ENCODE results near the gene ST6GALNAC1.
A peak's percentile ranks its signal among the peaks of the same experiment; 100 is the strongest.

Gene ST6GALNAC1

DNA sequence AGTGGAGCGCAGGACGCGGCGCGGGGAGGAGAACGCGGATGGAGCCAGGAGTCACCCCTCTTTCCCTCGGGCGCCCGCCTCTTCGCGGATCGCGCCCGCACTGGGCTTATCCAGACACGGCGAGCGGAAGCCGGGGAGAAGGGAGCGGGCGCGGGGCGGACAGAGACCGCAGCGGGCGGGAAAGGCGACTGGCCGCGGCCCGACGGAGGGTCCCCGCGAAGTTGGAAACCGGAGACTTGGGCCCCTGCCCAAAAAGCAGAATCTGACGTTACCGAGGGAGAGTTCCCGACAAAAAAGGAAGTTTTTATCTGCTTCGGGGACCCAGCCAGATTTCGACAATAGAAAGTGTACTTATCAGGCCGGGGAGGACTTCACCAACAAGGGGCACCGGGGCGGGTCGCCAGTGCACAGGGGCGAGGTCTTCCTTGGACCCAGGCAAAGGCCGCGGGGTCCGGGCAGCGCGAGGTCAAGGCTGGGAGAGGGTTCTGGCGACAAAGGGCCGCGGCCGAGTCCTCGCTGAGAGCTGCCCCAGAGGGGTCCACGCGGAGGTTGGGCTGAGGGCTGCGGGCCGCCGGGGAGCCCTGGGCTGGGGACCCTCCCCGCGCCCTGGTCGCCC lies 58.4 kb downstream of the ST6GALNAC1 start:
- Mint-ChIP-seq H3K27me3 (ENCODE audit: low read depth) (peaks cover 77% of the 10 kb centered on the region), H3K9me3 (peaks cover 5% of the 10 kb centered on the region), H3K4me3 (peak overlapping the region; percentile 74 to 81 (median 74)), H3K27ac (no peak overlapping the region), H3K36me3 (ENCODE audit: low read depth) (no peaks in the 10 kb centered on the region), H3K4me1 (peaks cover 17% of the 10 kb centered on the region)
- TF ChIP-seq, protein P1, sequence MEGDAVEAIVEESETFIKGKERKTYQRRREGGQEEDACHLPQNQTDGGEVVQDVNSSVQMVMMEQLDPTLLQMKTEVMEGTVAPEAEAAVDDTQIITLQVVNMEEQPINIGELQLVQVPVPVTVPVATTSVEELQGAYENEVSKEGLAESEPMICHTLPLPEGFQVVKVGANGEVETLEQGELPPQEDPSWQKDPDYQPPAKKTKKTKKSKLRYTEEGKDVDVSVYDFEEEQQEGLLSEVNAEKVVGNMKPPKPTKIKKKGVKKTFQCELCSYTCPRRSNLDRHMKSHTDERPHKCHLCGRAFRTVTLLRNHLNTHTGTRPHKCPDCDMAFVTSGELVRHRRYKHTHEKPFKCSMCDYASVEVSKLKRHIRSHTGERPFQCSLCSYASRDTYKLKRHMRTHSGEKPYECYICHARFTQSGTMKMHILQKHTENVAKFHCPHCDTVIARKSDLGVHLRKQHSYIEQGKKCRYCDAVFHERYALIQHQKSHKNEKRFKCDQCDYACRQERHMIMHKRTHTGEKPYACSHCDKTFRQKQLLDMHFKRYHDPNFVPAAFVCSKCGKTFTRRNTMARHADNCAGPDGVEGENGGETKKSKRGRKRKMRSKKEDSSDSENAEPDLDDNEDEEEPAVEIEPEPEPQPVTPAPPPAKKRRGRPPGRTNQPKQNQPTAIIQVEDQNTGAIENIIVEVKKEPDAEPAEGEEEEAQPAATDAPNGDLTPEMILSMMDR (IDR thresholded peaks at IDR 0.05; ENCODE audit: unreplicated experiment in 3 of 3): no peak

DNA sequence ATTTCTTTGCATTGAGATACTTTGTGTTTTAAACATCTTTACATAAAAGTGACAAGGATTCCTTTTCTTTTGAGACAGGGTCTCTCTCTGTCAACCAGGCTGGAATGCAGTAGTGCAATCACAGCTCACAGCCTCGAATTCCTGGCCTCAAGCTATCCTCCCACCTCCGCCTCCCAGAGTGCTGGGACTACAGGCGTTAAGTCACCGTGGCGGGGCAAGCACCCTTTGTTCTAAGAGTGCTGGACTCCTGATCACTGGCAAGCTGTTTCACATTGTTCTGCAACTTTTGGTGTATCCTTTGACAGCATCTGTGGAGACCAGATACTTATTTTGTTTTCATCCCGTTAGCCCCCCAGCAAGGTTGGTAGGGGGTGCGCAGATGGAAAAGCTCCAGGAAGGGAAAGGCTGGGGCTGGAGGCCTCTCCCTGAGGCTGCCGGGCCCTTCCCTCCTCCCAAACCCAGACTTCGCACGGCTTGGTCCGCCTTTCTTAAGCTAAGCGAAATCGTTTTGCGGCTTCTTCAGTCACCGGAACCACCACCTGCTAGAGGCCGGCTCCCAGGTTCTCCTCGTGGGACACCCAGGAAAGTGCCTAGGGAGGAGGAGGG lies 59.0 kb downstream of the ST6GALNAC1 start:
- Mint-ChIP-seq H3K9me3 (peaks cover 3% of the 10 kb centered on the region), H3K4me1 (peaks cover 13% of the 10 kb centered on the region), H3K4me3 (peak overlapping the region; percentile 74 to 81 (median 74)), H3K36me3 (ENCODE audit: low read depth) (no peaks in the 10 kb centered on the region), H3K27me3 (ENCODE audit: low read depth) (peaks cover 72% of the 10 kb centered on the region), H3K27ac (no peak overlapping the region)
- TF ChIP-seq, protein P1 (IDR thresholded peaks at IDR 0.05; ENCODE audit: unreplicated experiment in 3 of 3): no peak

DNA sequence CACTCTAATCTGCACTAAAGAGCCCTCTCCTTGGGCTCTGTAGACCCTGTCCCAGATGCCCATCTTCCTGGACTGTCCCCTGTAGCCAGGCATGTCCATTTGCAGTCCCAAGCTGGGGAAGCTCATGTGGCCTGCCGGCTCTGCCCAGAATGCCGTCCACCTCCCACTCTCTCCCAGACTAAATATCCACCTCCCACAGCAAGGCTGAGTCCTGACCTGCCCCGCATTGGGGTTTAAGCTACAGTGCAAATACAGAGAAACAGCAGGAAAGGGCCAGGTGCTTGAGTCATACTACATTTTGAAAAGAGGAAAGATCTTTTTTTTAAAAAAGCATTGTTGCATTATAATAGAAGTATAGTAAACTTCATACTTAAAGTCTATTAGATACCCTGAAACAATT lies 60.9 kb downstream of the ST6GALNAC1 start:
- no peaks in the 10 kb centered on the region for H3K36me3 Mint-ChIP-seq (ENCODE audit: low read depth)
- H3K27me3 Mint-ChIP-seq (ENCODE audit: low read depth): peaks cover 55% of the 10 kb centered on the region
- peak overlapping the region; percentile 2 to 31 (median 25) for H3K4me3 Mint-ChIP-seq
- peaks cover 6% of the 10 kb centered on the region for H3K4me1 Mint-ChIP-seq
- no peaks in the 10 kb centered on the region for H3K9me3 Mint-ChIP-seq
- TF ChIP-seq, protein P1 (IDR thresholded peaks at IDR 0.05; ENCODE audit: unreplicated experiment in 3 of 3): no peak
- H3K27ac Mint-ChIP-seq: peak overlapping the region in 2 of 3 experiments; percentile 1 to 62

DNA sequence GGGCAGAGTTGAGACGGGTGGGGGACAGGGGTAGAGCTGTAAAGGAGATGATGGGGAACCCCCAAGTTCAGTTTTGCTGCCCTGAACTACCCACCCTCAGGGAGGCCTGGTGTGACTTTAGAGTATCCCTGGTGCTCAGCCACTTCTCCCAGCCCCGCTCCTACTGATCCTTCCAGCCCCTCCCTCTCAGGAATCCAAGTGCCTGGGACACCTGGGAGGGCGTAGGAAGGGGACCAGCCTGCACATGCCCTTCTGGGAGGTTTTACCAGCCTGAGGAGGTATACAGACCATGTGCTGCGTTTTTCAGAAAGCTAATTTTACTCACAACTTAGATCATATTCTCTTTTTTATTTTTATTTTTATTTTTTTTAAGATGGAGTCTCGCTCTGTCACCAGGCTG lies 62.0 kb downstream of the ST6GALNAC1 start:
- H3K4me1 Mint-ChIP-seq: no peaks in the 10 kb centered on the region
- H3K27me3 Mint-ChIP-seq (ENCODE audit: low read depth): peaks cover 45% of the 10 kb centered on the region
- TF ChIP-seq, protein P1 (IDR thresholded peaks at IDR 0.05; ENCODE audit: unreplicated experiment in 3 of 3): no peak
- H3K27ac Mint-ChIP-seq: peak overlapping the region in 1 of 3 experiments; percentile 80
- no peaks in the 10 kb centered on the region for H3K36me3 Mint-ChIP-seq (ENCODE audit: low read depth)
- H3K4me3 Mint-ChIP-seq: no peak overlapping the region
- H3K9me3 Mint-ChIP-seq: no peaks in the 10 kb centered on the region

DNA sequence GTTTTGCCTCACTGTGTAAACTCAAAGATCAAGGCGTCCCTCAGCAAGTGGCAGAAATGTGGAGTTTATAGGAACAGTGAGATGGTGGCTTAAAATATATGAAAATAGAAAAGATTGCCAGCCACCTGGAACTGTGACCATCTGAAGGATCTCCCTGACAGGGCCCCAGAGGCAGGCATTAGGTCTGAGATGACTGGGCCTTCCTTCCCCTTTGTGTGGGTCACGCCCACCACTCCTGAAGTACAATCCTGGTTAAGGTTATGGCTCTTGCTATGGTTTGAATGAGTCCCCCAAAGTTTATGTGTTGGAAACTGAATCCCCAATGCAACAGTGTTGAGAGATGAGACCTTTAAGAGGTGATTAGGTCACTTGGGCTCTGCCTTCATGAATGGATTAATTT lies 64.3 kb downstream of the ST6GALNAC1 start:
- H3K36me3 Mint-ChIP-seq (ENCODE audit: low read depth): no peaks in the 10 kb centered on the region
- TF ChIP-seq, protein P1 (IDR thresholded peaks at IDR 0.05; ENCODE audit: unreplicated experiment in 3 of 3): no peak
- H3K4me1 Mint-ChIP-seq: no peaks in the 10 kb centered on the region
- H3K9me3 Mint-ChIP-seq: no peaks in the 10 kb centered on the region
- no peak overlapping the region for H3K4me3 Mint-ChIP-seq
- peaks cover 35% of the 10 kb centered on the region for H3K27me3 Mint-ChIP-seq (ENCODE audit: low read depth)
- no peak overlapping the region for H3K27ac Mint-ChIP-seq

DNA sequence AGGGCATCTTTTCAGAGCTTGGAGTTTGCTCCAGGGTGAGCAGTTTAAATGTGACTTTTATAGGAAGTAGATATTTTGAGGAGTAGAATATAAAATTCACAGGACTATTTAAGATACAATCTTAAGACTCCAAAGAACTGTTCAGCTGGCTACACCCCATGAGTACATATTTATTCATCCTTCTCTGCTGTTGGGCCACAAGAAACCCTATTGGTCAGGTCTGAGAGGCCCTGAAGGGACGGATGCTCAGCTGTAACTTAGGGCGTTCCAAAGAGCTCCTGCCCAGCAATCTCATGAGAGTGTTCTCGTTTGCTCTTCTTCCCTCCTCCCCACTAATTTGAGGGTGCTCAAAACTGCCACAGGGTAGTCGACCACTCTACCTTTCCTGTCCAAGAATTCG lies 65.2 kb downstream of the ST6GALNAC1 start:
- Mint-ChIP-seq H3K9me3 (no peaks in the 10 kb centered on the region), H3K4me3 (no peak overlapping the region), H3K4me1 (no peaks in the 10 kb centered on the region), H3K27me3 (ENCODE audit: low read depth) (peaks cover 31% of the 10 kb centered on the region), H3K36me3 (ENCODE audit: low read depth) (no peaks in the 10 kb centered on the region), H3K27ac (no peak overlapping the region)
- TF ChIP-seq, protein P1 (IDR thresholded peaks at IDR 0.05; ENCODE audit: unreplicated experiment in 3 of 3): no peak
